UCSD-AML1 (cell line): Measurements from ENCODE around the gene KCND2.

ENCODE experiments used
- DNase-seq: peaks from one replicate; lab custom pipeline; 2025; ENCODE audit not compliant: unreplicated experiment; lab: John Stamatoyannopoulos, UW

The KCND2 gene

DNA sequence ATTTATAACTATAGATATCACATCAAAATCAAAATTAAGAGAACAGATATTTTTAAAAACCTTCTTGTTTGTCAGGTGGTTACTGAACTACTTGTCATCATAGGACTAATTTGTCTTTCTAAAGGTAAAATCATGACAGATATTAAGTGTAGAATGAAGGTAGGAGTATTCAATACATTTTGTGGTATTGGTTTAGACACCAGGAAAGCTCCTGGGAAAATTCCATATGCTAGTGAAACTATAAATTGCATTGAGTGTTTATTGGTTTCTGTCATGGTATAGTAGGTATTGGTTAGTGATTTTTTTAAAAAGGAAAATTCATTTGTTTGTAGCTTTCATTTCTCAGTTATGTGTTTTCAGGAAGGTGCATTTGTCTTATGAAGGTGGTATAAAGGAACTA is 132.7 kb downstream of the KCND2 start:
- no peak for DNase-seq

DNA sequence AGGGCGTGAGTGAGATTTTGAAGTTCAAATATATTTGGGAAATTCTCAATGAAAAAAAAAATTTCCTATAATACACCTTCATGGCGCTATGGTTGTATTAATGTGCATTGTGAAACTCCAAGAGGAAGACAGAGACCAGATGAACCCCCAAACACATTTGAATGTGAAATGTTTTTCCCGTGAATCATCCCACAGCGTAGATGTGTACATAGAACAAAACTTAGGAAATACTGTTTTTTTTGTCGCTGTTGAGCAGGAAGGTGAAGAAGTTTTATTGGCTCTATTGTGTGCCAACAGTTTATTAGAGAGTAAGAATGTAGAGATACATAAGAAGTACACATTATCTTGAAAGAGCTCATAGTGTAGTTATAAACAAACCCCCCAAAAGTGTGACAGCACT is 134.0 kb downstream of the KCND2 start:
- no peak for DNase-seq

DNA sequence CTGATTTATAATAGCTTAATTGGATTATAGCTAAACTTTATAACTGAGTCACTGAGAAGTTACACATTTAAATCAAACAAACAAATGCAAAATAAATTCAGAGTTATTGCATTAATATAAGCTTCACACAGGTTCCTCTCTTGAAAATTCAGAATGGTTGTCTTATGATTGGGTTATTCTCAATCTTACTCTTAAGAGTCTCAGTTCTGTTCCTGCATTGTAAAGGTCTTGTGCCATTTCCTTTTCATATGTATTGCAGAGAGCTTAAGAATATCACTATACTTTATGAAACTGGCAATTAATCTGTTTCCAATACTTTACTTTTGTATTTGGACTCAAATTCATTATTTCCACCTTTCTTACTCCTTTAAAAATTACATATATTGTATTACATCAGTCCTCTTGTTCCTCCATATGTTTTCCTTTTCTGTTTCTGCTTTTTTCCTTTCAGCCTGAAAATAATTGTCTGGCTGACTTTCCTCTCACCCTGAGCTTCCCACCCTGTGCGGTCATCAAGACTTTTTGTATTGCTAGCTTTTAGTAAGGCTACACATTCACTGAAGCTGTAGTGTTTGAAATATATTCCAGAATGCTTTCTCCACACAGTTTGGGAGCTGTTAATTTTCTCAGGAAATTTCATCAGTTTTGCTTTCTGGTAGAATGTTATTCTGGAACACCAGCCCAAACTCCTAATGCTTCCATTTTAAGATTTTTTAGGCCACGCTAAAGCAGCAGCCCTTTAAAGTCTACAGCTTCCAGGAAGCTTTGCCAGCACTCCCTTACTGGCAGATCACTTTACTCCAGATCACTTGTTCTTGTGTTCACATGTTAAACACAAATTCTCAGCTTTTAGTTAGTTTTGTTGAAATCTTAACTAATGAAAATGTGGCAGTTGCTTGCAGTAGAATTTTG is 139.4 kb downstream of the KCND2 start:
- no peak for DNase-seq

DNA sequence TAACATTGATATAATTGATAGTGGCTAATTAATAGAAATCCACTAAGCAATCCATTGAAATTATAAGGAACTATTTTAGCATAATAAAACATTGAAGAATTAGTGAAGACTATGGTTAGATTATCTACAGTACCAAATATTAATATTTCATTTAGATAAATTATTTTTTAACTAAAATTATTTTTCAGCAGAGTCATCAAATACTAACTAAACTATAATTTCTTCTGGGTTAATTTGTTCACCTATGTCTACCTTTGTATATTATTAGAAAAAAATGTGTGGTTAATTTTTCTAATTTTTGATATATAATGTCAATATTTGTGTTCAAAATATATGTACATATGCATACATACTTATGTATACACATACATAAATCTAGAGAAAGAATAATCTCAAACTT is 140.2 kb downstream of the KCND2 start:
- no peak for DNase-seq

DNA sequence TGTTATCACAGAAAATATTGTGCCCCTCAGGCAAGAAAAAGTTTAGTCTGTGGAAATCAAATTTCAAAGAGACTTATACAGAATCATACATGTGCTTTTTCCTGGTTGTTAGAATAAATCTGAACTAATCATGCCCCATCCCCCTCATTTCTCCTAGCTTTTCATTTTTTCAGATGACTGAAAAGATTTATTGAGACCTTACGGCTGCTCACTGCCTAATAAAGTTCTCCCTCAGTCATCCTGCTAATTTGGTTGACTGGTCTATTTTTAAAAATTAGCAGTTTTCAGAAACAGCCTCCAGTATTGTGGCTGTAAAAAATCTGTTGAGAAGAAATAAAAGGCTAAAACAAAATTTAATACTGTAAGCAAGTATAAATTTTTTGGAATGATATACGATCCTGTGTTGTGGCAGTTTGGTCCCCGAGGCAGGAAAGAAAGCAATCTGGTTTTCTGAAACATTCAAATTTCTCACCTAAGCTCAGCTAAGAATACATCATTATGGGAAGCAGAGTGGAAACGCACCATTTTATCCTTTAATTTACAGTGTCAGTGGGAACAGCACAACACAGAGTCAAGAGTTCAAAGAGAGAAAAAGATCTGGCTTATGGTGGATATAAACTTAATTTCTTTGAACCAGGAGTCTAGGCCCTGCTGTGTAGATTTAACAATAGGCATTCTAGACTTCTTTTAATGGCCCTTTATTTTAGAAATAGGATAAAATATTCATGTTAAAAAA is 144.4 kb downstream of the KCND2 start:
- no peak for DNase-seq

DNA sequence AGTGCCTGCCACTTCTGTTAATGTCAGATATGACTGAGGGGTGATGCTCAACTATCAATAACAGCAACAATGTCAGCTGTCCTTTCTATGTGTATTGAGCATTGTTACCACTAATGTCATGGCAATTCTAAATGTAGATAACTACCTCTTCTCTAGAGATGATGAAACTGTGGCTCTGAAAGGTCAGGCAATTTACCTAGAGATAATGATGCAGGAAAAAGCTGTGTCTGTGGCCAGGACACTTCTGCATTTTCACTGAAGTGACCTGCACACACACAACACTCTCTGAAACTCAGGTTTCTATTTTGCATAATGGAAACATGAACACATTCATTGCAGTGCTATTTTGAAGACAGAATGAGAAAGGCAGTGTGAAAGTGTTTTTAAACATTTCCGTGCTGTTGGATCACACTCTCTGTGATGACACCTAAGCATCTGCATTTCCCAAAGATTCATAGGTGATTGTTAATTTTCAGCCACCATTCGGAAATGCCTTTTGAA is 148.2 kb downstream of the KCND2 start:
- DNase-seq = no peak

DNA sequence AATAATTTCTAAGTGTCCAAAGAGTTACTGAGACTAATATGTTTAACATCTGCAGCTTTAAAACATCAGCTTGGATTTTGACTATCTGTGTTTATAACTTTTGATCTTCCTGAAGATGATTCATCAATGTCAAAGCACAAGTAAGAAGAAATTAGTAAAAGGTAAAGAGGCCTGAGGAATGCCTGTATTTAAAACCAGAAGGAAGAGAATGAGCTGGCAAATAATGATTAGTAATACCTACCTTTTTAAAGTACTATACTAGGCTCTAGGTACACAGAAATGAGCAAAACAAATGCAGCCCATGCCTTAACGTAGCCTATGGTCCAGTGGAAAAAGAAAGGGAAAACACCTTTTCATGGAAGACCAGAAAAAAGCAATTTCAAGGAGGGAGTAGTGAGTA is 158.0 kb downstream of the KCND2 start:
- no peak for DNase-seq

DNA sequence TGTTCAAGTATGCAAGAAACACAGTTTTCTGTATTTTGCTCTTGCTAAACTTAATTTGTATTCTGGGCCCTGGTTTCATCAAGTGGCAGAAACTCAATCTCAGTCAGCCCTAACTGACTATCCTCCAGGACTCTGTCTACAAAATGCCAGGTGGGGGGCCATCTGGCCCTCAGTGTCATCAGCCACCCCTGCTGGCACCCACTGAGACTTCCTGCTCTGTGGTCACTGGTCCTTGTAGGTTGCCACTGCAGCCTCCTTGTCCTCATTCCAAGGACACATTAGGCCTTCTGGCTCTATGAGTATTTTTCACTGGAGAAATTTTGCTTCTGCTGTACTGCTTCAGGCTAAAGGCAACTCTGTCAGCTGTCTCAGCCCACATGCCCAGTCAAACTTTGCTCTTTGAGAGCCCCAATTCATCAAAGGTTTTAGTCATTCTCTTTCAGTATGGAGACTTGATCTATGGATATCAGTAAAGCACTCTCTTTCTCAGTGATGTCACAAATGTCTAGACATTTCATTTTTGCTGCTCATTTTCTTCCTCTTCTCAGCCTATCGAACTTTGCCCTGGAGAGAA is 163.6 kb downstream of the KCND2 start:
- no peak for DNase-seq

DNA sequence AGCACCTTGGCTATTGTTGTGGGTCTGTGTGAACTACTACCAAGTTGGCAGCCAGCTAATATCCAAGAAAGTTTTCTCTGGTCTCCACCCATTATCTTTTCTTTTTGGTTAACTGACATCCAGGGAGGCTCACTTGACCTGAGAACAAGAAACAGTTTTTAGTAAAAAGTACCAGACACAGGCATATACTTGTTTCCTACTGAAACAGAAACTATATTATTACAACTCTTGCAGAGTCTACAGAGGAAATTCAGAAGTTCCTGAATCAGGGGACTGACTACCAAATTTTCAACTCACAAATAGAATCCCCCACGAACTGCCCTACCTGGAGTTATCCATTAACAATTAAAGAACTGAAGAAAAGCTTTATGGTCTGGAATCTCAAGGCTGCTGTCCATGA is 168.9 kb downstream of the KCND2 start:
- DNase-seq = no peak

DNA sequence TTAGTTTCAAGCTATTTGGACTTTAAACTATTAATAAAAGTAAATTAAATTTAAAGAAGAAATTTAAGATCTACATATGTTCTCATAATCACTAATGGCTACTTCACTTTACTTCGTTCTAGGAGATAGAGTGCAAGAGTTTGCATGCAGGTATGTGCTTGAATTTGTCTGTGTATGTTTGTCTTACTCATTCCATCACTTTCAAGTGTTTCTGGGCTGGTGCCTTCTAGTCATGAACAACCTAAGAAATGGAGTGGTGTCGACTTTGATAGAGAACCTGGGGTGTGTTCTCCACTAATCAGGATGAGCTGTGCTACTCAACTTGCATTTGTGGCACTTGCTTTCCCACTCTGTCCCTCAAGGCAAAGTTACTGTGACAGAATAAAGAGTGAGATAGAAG is 169.9 kb downstream of the KCND2 start:
- DNase-seq = no peak

DNA sequence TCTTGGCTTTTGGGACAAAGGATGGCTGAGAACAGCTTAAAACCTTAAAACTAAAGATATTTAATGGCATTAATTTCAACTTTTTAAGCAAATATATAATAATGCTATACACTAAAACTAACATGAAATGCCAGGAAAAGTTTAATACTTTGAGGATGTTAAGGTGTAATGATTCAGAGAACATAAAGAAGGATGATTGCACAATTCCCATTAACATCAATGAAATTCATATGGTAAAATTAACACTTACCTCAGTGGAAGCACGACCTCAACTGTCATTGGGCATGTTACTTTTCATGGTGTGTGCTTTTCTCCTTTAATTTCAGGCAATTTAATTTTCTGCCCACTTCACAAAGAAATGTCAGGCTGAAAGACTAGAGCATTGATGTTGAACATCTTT is 171.7 kb downstream of the KCND2 start:
- no peak for DNase-seq

DNA sequence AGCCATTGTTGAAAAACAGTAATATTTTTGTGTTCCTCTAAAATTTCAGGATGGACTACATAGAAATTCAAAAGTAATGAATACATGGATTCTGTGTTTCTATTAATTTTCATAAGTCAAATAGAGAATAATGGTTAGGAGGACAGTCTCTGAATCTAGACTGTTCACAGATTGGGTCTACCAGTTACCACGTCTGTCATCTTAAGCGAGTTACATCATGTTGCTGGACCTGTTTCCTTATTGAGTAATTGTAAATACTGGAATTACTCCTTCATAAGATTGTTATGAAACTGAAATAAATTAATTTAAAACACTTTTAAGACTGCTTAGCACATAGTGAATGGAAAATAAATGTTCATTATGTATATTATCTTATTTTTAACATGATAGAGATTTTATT is 172.3 kb downstream of the KCND2 start:
- no peak for DNase-seq

DNA sequence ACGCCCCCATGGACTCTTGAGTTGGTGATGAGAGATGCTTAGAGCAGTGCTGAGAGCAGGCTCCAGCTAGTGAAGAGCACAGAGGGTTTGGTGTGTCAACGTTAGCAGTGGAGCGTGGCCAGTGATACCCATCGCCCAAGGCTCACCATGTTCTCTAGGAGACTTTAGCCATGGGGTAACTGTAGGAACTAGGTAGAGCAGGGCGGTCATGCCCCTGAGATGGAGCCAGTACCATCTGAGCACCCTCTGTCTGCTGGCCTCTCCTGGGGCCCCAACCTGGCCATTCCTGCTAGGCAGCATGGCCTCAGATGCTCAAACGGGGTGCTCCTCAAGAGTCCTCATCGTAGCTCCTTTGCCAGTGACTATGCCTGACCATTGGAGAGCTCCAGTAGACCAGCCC is 179.7 kb downstream of the KCND2 start:
- DNase-seq = no peak

DNA sequence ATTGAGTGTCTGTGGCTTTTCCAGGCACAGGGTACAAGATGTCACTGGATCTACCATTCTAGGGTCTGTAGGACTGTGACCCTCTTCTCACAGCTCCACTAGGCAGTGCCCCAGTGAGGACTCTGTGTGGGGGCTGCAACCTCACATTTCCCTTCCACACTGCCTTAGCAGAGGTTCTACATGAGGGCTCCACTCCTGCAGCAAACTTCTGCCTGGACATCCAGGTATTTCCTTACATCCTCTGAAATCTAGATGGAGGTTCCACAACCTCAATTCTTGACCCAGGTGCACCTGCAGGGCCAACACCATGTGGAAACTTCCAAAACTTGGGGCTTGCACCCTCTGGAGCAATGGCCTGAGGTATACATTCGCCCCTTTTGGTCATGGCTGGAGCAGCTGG is 183.7 kb downstream of the KCND2 start:
- no peak for DNase-seq

DNA sequence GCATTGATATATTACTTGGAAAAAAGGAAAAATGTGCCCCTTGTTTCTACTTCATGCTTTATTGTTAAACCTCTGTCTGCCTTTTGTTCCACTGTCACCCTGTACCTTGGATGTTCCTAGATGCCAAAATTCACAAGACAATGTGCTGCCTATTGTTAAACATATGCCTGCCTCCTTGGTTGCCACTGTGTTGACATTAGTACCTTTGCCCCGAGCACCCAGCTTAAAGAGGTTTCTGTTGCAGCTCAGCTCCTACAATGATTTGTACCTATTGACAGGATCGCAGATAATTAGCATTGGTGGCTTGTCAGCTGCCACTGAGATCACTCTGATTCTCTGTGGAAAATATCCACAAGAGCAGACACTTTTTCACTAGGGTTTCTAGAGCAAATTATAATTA is 188.0 kb downstream of the KCND2 start:
- DNase-seq = no peak

DNA sequence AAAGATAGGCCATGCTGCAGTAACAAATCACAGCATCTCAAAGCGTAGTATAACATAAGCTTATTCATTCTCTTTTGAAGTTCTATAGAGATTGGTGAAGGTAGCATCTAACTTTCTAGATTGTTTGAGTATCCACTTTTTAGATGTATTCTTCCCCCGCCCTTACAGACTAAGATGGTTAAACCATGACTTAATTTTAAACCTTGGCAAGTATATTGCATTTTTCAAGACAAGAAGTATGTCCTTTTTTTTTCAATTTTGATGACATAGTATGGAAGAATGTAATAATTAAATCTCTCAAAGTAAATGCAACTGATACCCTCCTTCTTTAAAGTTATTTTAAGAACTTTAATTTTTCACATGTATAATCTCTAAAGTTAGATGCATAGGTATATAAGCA is 190.0 kb downstream of the KCND2 start:
- DNase-seq = no peak

DNA sequence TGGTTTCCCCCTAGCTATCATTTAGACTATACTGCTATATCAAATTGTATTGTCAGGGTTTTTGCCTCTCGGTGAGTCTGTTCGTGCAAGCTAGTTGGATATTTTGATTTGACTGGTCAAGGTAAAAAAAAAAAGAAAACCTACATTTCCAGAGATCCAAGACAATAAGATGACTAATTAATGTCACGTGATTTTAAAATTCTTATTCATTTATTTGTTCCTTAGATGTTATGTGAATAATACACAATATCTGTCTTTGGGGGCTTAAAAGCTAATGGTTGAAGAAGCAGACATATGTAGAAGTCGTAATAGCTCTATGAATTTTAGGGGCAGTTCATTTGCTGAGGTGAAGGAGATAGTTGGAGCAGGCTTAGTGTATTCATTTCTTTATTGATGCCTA is 191.1 kb downstream of the KCND2 start:
- DNase-seq = no peak

DNA sequence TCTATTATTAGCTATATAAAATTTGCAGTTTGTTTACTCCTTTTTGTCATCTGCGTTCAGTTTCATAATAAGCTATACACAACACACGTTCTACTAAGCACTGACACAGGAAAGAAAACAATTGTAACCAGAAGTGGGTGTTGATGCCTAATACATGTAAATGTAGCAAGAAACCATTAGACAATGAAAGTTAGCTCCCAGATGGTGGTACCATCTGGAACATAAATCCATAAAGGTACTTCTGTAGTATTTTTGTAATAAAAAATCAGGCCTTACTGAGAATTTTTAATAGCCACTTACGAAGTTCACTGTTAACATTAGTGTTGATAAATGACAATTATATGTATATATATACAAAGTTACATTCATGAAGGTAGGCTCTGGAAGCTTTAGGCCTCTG is 194.7 kb downstream of the KCND2 start:
- no peak for DNase-seq

DNA sequence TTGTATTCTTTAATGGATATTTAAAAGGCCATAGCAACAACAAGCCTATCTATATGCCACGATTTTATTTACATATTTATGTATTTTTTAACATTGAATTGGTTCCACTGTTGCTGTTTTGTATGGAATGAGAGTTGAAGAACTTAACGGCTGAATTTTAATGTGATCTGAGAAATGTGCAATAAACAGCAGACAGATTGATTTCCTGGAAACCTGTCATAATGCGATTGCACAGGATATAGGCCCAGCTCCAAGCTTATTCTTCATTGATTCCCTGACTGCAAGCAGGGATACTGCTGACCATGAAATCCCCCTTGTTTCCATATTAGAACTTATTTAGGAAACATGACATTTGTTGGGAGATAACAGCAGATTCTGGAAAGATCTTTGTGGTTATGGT is 195.6 kb downstream of the KCND2 start:
- no peak for DNase-seq

DNA sequence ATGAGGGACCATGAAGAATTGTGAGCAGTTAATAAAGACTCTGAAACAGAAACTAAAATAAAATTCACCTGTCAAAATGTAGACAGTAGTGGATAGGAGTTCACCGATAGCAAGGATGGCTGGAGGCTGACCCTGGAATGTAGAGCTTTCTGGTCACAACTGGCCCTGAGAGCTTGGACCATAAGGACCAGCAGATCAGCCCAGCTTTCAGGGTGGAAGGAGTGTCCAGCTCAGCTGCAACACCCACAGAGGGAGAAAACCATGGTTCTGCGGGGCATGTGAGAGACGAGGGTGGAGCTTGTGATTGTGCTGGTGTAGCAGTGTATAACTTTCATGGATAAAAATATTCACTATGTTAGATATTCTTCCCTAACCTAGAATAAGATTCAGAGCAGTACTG is 199.9 kb downstream of the KCND2 start:
- no peak for DNase-seq

DNA sequence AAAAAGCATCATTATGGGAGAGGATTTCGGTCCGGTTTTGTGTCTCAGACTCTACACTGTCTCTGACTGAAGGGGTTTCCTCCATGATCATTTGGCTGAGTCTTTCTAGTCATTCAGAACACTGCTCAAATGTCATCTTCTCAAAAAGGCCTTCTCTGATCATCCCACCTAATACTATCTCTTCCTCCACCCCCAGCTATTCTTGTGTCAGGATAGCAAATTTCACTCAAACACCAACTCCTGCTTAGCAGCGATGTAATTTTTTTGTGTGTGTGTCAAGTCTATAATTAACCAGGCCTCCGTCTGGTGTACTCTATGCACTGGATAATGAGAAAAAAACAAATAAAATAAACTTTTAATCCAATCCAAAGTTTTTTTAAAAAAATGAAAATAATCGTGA is 200.4 kb downstream of the KCND2 start:
- DNase-seq = no peak

DNA sequence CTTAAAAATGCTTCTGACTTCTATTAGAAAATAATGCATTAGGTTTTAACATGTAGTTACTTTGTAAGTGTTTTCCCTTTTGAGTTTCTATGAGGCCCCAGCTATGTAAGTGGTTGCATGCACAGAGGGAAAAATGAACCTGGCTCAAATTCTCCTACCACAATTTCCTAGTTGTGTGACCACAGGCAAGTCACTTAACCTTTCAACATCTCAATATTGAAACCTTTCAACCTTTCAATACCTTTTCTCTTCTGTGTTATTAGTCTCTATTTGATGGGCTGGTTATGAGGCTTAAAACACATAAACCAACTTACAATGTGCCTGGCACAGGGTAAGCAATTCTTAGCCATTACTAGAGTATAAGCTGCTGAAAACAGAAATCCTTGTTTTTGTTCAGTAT is 203.0 kb downstream of the KCND2 start:
- no peak for DNase-seq
